B cell (primary cell): ENCODE data around the gene EYA4. TPM values are rescaled to one million over a fixed set of nuclear protein-coding genes. Genes with fewer than 3 reads are reported as not detected.

Experiments used
- ATAC-seq: fragments of 200-7000 bp; cut with Tn5 transposase; one replicate; pipeline ENCODE4 v1.10.0; 2021; ENCODE audit warnings: low read depth, mild to moderate bottlenecking, moderate number of reproducible peaks, moderate library complexity
- CTCF ChIA-PET: fragments of 350-600 bp; sonication (Branson Sonifier 250); formaldehyde crosslinking; loops from one replicate; lab custom pipeline; 2021; ENCODE audit warnings: antibody characterized with exemption, inconsistent platforms; lab: Charles Lee
- POLR2A ChIA-PET: fragments of 350-600 bp; sonication (Branson Sonifier 250); formaldehyde crosslinking; loops from one replicate; lab custom pipeline; 2021; ENCODE audit warnings: antibody characterized with exemption; lab: Charles Lee
- DNase-seq: peaks from one replicate; pipeline ENCODE4 v3.0.0; 2013
- H2AFZ ChIP-seq: 2 replicates; pipeline ENCODE4 v1.6.1; 2012; ENCODE audit warnings: mild to moderate bottlenecking, low read depth, low read length; ENCODE audit not compliant: insufficient read depth, poor library complexity, severe bottlenecking
- H3K27ac ChIP-seq, 2 donors: 1 replicate in 1 of 2; 2 replicates in 1 of 2; pipeline ENCODE4 v1.5.1; 2012 to 2013; ENCODE audit warnings: low read length in 2 of 2, mild to moderate bottlenecking in 2 of 2, moderate library complexity in 1 of 2
- H3K27me3 ChIP-seq, 4 experiments: fragments of 200-600 bp in 1 of 4; sonication (generic) in 1 of 4; replicated peaks in 1 of 4; 1 replicate in 2 of 4; 2 replicates in 2 of 4; pipeline versions ENCODE4 v1.6.1 to v1.7.0; 2013 to 2016; ENCODE audit warnings: low read length in 3 of 4, mild to moderate bottlenecking in 2 of 4, mixed read lengths in 1 of 4, moderate library complexity in 1 of 4; ENCODE audit not compliant: insufficient read depth in 4 of 4, control insufficient read depth in 3 of 4; ENCODE audit errors: control extremely low read depth in 1 of 4
- H3K36me3 ChIP-seq, 2 experiments: replicated peaks in 1 of 2; 1 replicate in 1 of 2; 2 replicates in 1 of 2; pipeline versions ENCODE4 v1.6.1 to v1.7.1; 2013; ENCODE audit warnings: low read length in 1 of 2; ENCODE audit not compliant: insufficient read depth in 2 of 2, control insufficient read depth in 1 of 2; ENCODE audit errors: control extremely low read depth in 1 of 2, extremely low read depth in 1 of 2
- H3K4me1 ChIP-seq, 2 donors: fragments of 200-600 bp in 1 of 2; sonication (generic) in 1 of 2; 1 replicate in 1 of 2; 2 replicates in 1 of 2; pipeline versions ENCODE4 v1.5.1 to v1.6.1; 2013 to 2017; ENCODE audit warnings: low read length in 2 of 2; ENCODE audit not compliant: control insufficient read depth in 2 of 2, insufficient read depth in 2 of 2
- H3K4me2 ChIP-seq: replicated peaks from 2 replicates; pipeline ENCODE3; 2012; ENCODE audit warnings: mild to moderate bottlenecking, low read depth, low read length; ENCODE audit not compliant: poor library complexity, severe bottlenecking
- H3K4me3 ChIP-seq, 5 experiments: fragments of 200-600 bp in 1 of 5; sonication (generic) in 1 of 5; 1 replicate in 3 of 5; 2 replicates in 2 of 5; pipeline versions ENCODE4 v1.5.1 to v1.7.0; 2011 to 2016; ENCODE audit warnings: low read length in 4 of 5, mild to moderate bottlenecking in 4 of 5, low read depth in 2 of 5, control low read depth in 1 of 5, moderate library complexity in 1 of 5; ENCODE audit not compliant: insufficient read depth in 1 of 5; ENCODE audit errors: control extremely low read depth in 1 of 5, extremely low read depth in 1 of 5
- H3K79me2 ChIP-seq: fragments of 200-600 bp; sonication (generic); one replicate; pipeline ENCODE4 v1.6.0; 2016; ENCODE audit warnings: low read length; ENCODE audit not compliant: control insufficient read depth, insufficient read depth
- H3K9ac ChIP-seq: fragments of 200-600 bp; sonication (generic); 2 replicates; pipeline ENCODE4 v1.6.1; 2017; ENCODE audit warnings: mild to moderate bottlenecking, low read length, moderate library complexity
- H3K9me3 ChIP-seq, 3 donors: one replicate each; pipeline versions ENCODE4 v1.6.1 to v1.7.1; 2013; ENCODE audit warnings: low read length in 2 of 3; ENCODE audit not compliant: control insufficient read depth in 2 of 3, insufficient read depth in 1 of 3; ENCODE audit errors: control extremely low read depth in 1 of 3
- H4K20me1 ChIP-seq: 2 replicates; pipeline ENCODE4 v1.6.0; 2012; ENCODE audit warnings: mild to moderate bottlenecking, low read length; ENCODE audit not compliant: insufficient read depth, control insufficient read depth, poor library complexity, severe bottlenecking
- H3K27ac Mint-ChIP-seq: one replicate; pipeline ENCODE4 v1.8.0; 2021; ENCODE audit warnings: mixed read lengths
- H3K27me3 Mint-ChIP-seq: one replicate; pipeline ENCODE4 v1.8.0; 2021; ENCODE audit warnings: mixed read lengths
- H3K4me1 Mint-ChIP-seq: one replicate; pipeline ENCODE4 v1.8.0; 2021; ENCODE audit warnings: mixed read lengths
- H3K4me3 Mint-ChIP-seq: one replicate; pipeline ENCODE4 v1.8.0; 2021; ENCODE audit warnings: mixed read lengths
- H3K9me3 Mint-ChIP-seq: one replicate; pipeline ENCODE4 v1.8.0; 2022; ENCODE audit warnings: mixed read lengths; ENCODE audit not compliant: insufficient read depth
- CTCF ChIP-seq: fragments of 200-600 bp; IDR thresholded peaks from one replicate; pipeline ENCODE4 v1.8.0; 2022; ENCODE audit warnings: antibody characterized with exemption, mild to moderate bottlenecking
- EZH2 ChIP-seq: IDR thresholded peaks from 2 replicates; pipeline ENCODE4 v1.6.1; 2012; ENCODE audit warnings: borderline replicate concordance, low read depth, mild to moderate bottlenecking, moderate library complexity, low read length; ENCODE audit not compliant: insufficient read depth, poor library complexity, severe bottlenecking
- WGBS: methylation state at CpG from one replicate; pipeline ENCODE4 v1.1.5; 2013; ENCODE audit warnings: missing lambda C conversion rate; ENCODE audit not compliant: insufficient coverage; 5-methylcytosine and 5-hydroxymethylcytosine counted together
- intact Hi-C: fragments of 100-400 bp; cut with micrococcal nuclease; formaldehyde crosslinking; loops from one replicate; pipeline ENCODE4 v1.10.0; 2022
- polyA plus RNA-seq: library from polyadenylated mRNA; depleted of rRNA; stranded (reverse); fragments of >200 nt; gene quantifications from 2 replicates; pipeline ENCODE4 v1.2.3, GENCODE V29; 2012
- total RNA-seq, 2 donors: library from RNA; stranded (reverse); fragments of 120-200 nt in 1 of 2; gene quantifications; 1 replicate in 1 of 2; 2 replicates in 1 of 2; pipeline versions ENCODE4 v1.2.3 to v1.2.4, GENCODE V29; 2013 to 2022

The EYA4 gene
- total and polyA plus RNA-seq, 2 donors (not counting 1 experiment from before 2014, with no cell fraction given): 0.49 TPM; not detected in 1

- CTCF ChIA-PET: no interaction called here
- WGBS: 83% methylated on average over 1 of the region's 4 CpGs
- no peak overlapping the region for H3K4me3 Mint-ChIP-seq
- Histone ChIP-seq H3K9me3 (no peaks in the 10 kb centered on the region), H3K4me2 (no peak overlapping the region), H3K4me3 (no peak overlapping the region), H3K27me3 (no peaks in the 10 kb centered on the region), H3K79me2 (no peaks in the 10 kb centered on the region), H3K4me1 (no peaks in the 10 kb centered on the region), H4K20me1 (no peaks in the 10 kb centered on the region), H3K9ac (no peak overlapping the region), H3K36me3 (no peaks in the 10 kb centered on the region), H3K27ac (no peak overlapping the region), H2AFZ (no peak overlapping the region)
- H3K27me3 Mint-ChIP-seq: no peaks in the 10 kb centered on the region
- intact Hi-C loops: no loop called here
- no peaks in the 10 kb centered on the region for H3K9me3 Mint-ChIP-seq
- POLR2A ChIA-PET: no interaction called here
- H3K4me1 Mint-ChIP-seq: no peaks in the 10 kb centered on the region
- TF ChIP-seq CTCF (no peak), EZH2 (no peak)
- ATAC-seq (no peak), DNase-seq (no peak)
- no peak overlapping the region for H3K27ac Mint-ChIP-seq
These were observed 36.9 kb downstream of the EYA4 start for GRCh38 chr6:133277900-133278545.

- Mint-ChIP-seq H3K27me3 (peaks cover 7% of the 10 kb centered on the region), H3K9me3 (no peaks in the 10 kb centered on the region), H3K4me1 (no peaks in the 10 kb centered on the region), H3K27ac (no peak overlapping the region), H3K4me3 (no peak overlapping the region)
- H2AFZ ChIP-seq: no peak overlapping the region
- H3K27ac ChIP-seq: no peak overlapping the region
- ATAC-seq (no peak), DNase-seq (no peak)
- no peaks in the 10 kb centered on the region for H3K4me1 ChIP-seq
- no peaks in the 10 kb centered on the region for H4K20me1 ChIP-seq
- no peak for TF ChIP-seq EZH2
- no peak for TF ChIP-seq CTCF
- no peaks in the 10 kb centered on the region for H3K27me3 ChIP-seq
- H3K9me3 ChIP-seq: no peaks in the 10 kb centered on the region
- CTCF ChIA-PET: no interaction called here
- no CpG with 5 or more reads among the region's 1 CpG for WGBS
- no peaks in the 10 kb centered on the region for H3K79me2 ChIP-seq
- intact Hi-C loops: no loop called here
- H3K4me2 ChIP-seq: no peak overlapping the region
- no peak overlapping the region for H3K4me3 ChIP-seq
- no peaks in the 10 kb centered on the region for H3K36me3 ChIP-seq
- POLR2A ChIA-PET: no interaction called here
- H3K9ac ChIP-seq: no peak overlapping the region
These were observed 45.6 kb downstream of the EYA4 start for GRCh38 chr6:133286765-133287164.
